Mucosa of stomach (tissue), 1 donor: ENCODE results near the gene COL23A1.
"Not testable (repeated sequence)": the region's sequence is repeated elsewhere in the genome, so short reads cannot be mapped to it uniquely, and the experiment has no call there.

Experiments used
- H3K27me3 ChIP-seq: one replicate; pipeline ENCODE4 v1.7.0; 2013; ENCODE audit warnings: mild to moderate bottlenecking, low read length; ENCODE audit not compliant: control insufficient read depth, insufficient read depth
- H3K36me3 ChIP-seq: one replicate; pipeline ENCODE4 v1.7.0; 2013; ENCODE audit warnings: low read length; ENCODE audit not compliant: control insufficient read depth, insufficient read depth
- H3K4me1 ChIP-seq: one replicate; pipeline ENCODE4 v1.7.0; 2013; ENCODE audit warnings: mild to moderate bottlenecking, low read length; ENCODE audit not compliant: control insufficient read depth, insufficient read depth
- H3K4me3 ChIP-seq: one replicate; pipeline ENCODE4 v1.7.0; 2013; ENCODE audit warnings: low read length
- H3K9ac ChIP-seq: one replicate; pipeline ENCODE4 v1.7.0; 2013; ENCODE audit warnings: mild to moderate bottlenecking, low read length, moderate library complexity
- H3K9me3 ChIP-seq: one replicate; pipeline ENCODE4 v1.7.0; 2013; ENCODE audit warnings: mild to moderate bottlenecking, low read length, moderate library complexity; ENCODE audit not compliant: control insufficient read depth
- donor health status: Pancreatic carcinoma.

Gene COL23A1

GRCh38 chr5:178585421-178585820 lies 4.8 kb downstream of the COL23A1 start:
- H3K4me3 ChIP-seq, H3K4me1 ChIP-seq, H3K36me3 ChIP-seq, H3K9ac ChIP-seq, H3K9me3 ChIP-seq: not testable (repeated sequence)
- peaks cover 31% of the 10 kb centered on the region for H3K27me3 ChIP-seq

DNA sequence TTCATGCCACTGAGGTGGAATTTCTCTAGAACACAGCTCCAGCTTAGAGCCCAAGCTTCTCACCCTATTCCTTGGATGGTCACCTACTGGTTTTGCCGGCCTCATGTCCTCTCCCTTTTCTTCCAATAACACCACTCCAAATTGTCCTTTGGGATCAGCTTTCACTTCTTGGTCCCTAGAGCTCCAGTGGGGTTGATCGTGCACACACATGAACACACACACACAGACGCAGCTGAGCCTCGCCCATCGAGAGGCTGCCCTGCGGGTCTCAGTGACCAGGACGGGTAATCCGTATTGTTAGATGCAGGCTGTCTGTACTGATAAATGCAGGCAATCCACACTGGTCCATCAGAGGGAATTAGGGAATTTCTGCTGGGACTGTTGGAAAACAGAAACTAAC lies 6.9 kb downstream of the COL23A1 start:
- Histone ChIP-seq H3K36me3 (no peaks in the 10 kb centered on the region), H3K9me3 (no peaks in the 10 kb centered on the region), H3K4me1 (no peaks in the 10 kb centered on the region), H3K9ac (no peak overlapping the region), H3K27me3 (peaks cover 16% of the 10 kb centered on the region), H3K4me3 (no peak overlapping the region)

DNA sequence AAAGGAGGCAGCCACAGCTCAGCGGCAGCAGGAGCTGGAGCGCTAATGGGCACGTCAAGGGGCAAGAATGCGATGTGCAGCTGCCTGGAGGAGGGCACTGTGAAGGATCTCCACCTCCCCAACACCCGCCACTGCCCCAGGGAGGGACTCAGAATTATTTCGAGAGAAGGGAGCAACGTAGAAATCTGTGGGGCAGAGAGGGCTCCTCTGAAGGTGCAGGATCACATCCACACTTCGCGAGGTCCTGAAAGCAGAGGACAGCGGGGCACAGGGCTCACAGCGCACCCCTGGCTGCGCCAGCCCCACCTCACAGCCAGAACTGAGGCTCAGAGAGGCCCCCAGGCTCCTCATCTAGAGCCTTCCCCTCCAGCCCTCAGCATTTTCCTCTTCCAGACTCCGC lies 7.9 kb downstream of the COL23A1 start:
- Histone ChIP-seq H3K36me3 (no peaks in the 10 kb centered on the region), H3K9ac (no peak overlapping the region), H3K4me3 (no peak overlapping the region), H3K27me3 (peaks cover 14% of the 10 kb centered on the region), H3K4me1 (no peaks in the 10 kb centered on the region), H3K9me3 (no peaks in the 10 kb centered on the region)

DNA sequence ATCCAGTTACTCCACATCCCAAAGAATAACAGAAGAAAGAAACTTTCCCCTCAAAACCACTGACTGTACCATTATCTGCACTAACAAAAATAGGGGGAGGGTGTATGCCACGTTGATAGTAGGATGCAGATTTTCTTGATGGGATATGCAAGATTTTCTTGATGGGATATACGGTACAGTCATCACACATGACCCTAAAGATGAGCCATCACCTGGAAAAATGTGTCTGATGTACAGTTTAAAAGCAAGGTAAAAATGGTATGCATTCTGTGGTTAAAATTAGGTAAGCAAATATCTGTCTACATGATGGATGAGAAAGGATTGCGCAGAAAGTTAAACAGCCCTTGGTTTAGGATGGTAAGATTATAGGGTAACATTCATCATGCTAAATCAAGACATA lies 8.6 kb downstream of the COL23A1 start:
- H3K9me3 ChIP-seq, result no peaks in the 10 kb centered on the region
- no peaks in the 10 kb centered on the region for H3K36me3 ChIP-seq
- H3K9ac ChIP-seq, result no peak overlapping the region
- H3K27me3 ChIP-seq, result peaks cover 18% of the 10 kb centered on the region
- no peaks in the 10 kb centered on the region for H3K4me1 ChIP-seq
- no peak overlapping the region for H3K4me3 ChIP-seq

DNA sequence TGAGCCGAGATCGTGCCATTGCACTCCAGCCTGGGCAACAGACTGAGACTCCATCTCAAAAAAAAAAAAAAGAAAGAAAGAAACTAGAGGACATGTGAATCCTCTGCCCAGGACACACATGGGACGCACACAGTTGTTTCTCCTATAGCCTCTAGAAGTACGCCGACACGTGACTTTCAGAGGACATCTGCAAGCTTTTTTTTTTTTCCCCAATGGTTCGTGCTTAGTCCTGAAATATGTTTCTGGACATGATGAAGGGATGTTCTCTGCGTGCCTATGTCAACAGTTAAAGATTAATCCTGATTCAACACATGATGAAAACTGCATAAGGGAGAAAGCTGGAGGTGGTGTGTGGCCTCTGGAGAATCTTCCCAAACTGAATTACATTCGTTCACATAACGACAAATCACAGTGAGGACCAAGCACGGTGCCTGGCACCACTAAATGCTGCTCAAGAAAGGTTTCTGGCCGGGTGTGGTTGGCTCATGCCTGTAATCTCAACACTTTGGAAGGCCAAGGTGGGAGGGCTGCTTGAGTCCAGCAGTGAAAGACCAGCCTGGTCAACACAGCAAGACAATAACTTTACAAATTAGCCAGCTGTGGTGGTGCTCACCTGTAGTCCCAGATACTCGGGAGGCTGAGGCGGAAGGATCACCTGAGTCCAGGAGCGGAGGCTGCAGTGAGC lies 9.8 kb downstream of the COL23A1 start:
- no peaks in the 10 kb centered on the region for H3K36me3 ChIP-seq
- peaks cover 29% of the 10 kb centered on the region for H3K27me3 ChIP-seq

DNA sequence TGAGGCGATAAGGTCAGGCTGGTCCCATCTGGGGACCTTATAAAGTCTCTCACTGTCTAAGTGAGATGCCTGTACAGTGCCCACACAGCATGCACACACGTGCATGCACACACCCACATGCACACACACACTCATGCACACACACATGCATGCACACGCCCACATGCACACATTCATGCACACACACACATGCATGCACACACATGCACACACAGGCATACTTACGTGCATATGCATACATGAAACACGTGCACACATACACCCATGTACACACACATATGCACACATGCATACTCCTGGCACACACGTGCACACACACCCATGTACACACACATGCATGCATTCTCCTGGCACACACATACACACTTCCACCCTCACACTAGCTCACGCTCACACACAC lies 12.2 kb downstream of the COL23A1 start:
- no peaks in the 10 kb centered on the region for H3K9me3 ChIP-seq
- no peaks in the 10 kb centered on the region for H3K36me3 ChIP-seq
- H3K9ac ChIP-seq, result no peak overlapping the region
- H3K4me3 ChIP-seq, result no peak overlapping the region
- H3K4me1 ChIP-seq, result no peaks in the 10 kb centered on the region
- peaks cover 29% of the 10 kb centered on the region for H3K27me3 ChIP-seq

More for the DNA sequence above, 9.8 kb downstream of the COL23A1 start:
- H3K4me1 ChIP-seq, result no peaks in the 10 kb centered on the region
- H3K4me3 ChIP-seq, result no peak overlapping the region
- H3K9me3 ChIP-seq, result no peaks in the 10 kb centered on the region
- H3K9ac ChIP-seq, result no peak overlapping the region

GRCh38 chr5:178577376-178577839 lies 12.8 kb downstream of the COL23A1 start:
- Histone ChIP-seq H3K36me3 (no peaks in the 10 kb centered on the region), H3K9ac (no peak overlapping the region), H3K4me3 (no peak overlapping the region), H3K4me1 (no peaks in the 10 kb centered on the region), H3K27me3 (peaks cover 29% of the 10 kb centered on the region), H3K9me3 (no peaks in the 10 kb centered on the region)

- H3K4me1 ChIP-seq, result no peaks in the 10 kb centered on the region
- H3K9me3 ChIP-seq, result no peaks in the 10 kb centered on the region
- peaks cover 29% of the 10 kb centered on the region for H3K27me3 ChIP-seq
- no peak overlapping the region for H3K9ac ChIP-seq
- no peak overlapping the region for H3K4me3 ChIP-seq
- no peaks in the 10 kb centered on the region for H3K36me3 ChIP-seq
Measured at GRCh38 chr5:178576591-178577351, 13.4 kb downstream of the COL23A1 start.

- Histone ChIP-seq H3K36me3 (no peaks in the 10 kb centered on the region), H3K27me3 (peaks cover 26% of the 10 kb centered on the region), H3K9me3 (no peaks in the 10 kb centered on the region), H3K9ac (no peak overlapping the region), H3K4me3 (no peak overlapping the region), H3K4me1 (no peaks in the 10 kb centered on the region)
Measured at GRCh38 chr5:178573216-178573615, 17.0 kb downstream of the COL23A1 start.

DNA sequence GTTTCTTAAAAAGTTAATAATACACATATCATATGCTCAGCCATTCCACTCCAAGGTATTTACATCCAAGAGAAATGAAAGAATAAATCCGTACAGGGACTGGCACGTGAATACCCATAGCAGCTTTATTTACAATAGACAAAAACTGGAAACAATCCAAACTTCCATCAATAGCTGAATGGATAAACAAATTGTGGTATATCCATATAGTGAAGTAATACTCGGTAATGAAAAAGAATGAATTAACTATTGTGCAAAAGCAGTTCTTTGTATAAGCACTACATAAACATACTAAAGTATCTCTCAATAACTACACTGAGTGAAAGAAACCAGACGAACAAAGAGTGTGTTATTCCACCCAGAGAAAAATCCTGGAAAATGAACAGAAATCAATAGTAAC lies 17.6 kb downstream of the COL23A1 start:
- Histone ChIP-seq H3K4me1 (no peaks in the 10 kb centered on the region), H3K9me3 (no peaks in the 10 kb centered on the region), H3K9ac (no peak overlapping the region), H3K36me3 (no peaks in the 10 kb centered on the region), H3K4me3 (no peak overlapping the region), H3K27me3 (peaks cover 21% of the 10 kb centered on the region)

GRCh38 chr5:178569485-178569884 lies 20.7 kb downstream of the COL23A1 start:
- no peaks in the 10 kb centered on the region for H3K36me3 ChIP-seq
- H3K4me3 ChIP-seq, result no peak overlapping the region
- H3K4me1 ChIP-seq, result no peaks in the 10 kb centered on the region
- H3K27me3 ChIP-seq, result peaks cover 8% of the 10 kb centered on the region
- H3K9ac ChIP-seq, result no peak overlapping the region
- H3K9me3 ChIP-seq, result no peaks in the 10 kb centered on the region

GRCh38 chr5:178564811-178565550 lies 25.2 kb downstream of the COL23A1 start:
- Histone ChIP-seq H3K4me1 (no peaks in the 10 kb centered on the region), H3K9me3 (no peaks in the 10 kb centered on the region), H3K36me3 (no peaks in the 10 kb centered on the region), H3K4me3 (no peak overlapping the region), H3K9ac (no peak overlapping the region), H3K27me3 (peaks cover 8% of the 10 kb centered on the region)
